Ecto neural progenitor cell (in vitro differentiated cells): ENCODE results near the gene DNM1.
A peak's percentile ranks its signal among the peaks of the same experiment; 100 is the strongest.
"Not testable (repeated sequence)": the region's sequence is repeated elsewhere in the genome, so short reads cannot be mapped to it uniquely, and the experiment has no call there.

Source experiments
- DNase-seq: peaks from one replicate; pipeline ENCODE4 v3.0.0-alpha.2; 2018; ENCODE audit warnings: low spot score

Gene DNM1

GRCh38 chr9:128225770-128226411 is 22.7 kb downstream of the DNM1 start:
- DNase-seq = no peak

DNA sequence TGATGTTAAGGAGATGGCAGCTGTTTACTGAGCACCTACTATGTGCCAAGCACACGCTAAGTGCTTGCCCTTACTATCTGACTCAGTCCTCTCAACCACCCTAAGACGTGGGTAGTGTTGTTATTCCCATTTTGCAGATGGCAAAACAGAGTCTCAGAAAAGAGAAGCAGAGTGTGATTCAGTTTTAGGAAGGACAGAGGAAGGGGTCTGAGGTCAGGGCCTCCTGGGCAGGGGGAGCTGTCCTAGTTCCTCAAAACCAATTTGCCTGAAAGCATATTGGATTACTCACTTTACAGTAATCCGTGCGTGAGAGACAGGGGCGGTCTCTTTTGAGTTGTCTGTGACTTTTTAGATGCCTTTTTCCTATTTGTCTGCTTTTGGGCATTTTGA is 23.2 kb downstream of the DNM1 start:
- no peak for DNase-seq

- not testable (repeated sequence) for DNase-seq
Observed at GRCh38 chr9:128230897-128231296, 27.7 kb downstream of the DNM1 start.

DNA sequence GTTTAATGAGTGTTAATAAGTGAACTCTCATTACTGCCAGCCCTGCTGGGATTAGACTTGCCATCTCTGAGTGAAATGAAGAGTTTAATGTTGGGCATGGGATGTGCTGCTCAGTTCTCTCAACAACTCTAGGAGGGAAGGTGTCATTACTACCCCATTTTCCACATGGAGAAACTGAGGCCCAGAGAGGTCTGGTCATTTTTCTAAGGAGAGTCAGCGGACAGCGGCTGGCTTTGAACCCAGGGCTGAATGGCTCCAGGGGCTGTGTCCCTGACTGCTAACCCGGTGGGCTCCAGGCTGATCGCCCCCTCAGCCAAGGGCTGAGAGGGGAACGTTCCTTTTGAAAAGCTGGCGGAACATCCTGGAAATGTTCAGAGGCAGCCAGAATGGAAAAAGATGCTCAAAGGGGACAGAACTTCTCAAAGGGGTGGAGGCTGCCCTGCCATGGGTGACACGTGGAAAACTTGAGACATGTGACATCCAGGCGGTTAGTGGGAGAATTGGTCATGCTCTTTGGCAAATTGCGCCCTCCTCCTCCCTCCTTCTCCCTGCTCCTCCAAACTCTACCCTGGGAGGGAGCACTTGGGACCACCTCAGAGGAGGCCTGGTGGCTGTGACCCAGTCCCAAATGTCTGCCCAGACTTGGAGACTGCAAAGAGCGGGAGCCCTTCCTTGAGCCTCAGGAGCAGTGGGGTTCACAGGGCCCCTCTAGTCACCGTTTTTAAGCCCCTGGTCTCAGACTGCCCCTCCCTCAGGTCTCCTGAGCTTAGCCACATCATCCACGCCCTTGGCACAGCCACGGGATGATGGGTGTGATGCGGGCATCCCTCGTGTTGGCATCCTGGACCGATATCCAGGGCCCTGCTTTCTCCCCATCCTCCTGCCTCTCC is 28.7 kb downstream of the DNM1 start:
- no peak for DNase-seq

DNA sequence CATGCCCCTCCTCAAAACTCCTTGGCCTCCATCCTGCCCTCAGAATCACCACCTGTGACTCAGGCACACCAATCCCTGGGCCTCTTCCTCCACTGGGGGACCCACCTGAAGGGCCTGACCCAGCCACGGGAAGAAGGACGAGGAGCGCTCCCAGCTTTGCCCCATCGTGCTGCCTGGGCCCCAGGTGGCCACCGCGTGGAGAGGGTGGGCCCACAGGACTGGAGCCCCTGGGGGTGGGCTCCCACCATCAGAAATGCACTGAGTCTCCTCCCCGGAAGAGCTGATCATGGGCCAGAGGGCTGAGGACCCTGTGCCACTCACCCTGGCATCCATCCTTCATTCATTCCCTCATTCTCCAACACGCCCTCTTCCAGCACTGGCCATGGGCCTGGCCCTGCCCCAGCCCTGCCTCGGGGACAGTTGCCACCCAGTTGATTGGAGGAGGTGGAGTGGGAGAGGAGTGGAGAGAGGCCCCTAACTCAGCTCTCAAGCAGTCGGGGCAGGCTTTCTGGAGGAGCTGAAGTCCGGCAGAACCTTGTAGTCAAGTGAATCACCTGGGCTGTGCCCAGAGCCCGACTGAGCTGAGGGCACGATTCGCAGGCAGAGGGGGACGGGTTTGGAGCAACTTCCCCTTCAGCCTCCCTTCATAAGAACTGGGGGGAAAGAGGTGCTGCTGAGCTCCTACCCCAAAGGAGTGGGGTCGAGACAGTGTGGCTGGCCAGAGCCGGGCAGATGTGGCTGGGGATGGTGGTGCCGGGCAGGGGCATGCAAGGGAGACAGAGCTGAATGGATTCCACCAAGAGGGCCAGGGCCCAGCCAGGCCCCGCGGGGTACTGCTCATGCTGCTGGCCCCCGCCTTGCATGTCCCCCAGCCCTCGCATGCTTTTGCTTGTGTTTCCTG is 29.6 kb downstream of the DNM1 start:
- DNase-seq = no peak

DNA sequence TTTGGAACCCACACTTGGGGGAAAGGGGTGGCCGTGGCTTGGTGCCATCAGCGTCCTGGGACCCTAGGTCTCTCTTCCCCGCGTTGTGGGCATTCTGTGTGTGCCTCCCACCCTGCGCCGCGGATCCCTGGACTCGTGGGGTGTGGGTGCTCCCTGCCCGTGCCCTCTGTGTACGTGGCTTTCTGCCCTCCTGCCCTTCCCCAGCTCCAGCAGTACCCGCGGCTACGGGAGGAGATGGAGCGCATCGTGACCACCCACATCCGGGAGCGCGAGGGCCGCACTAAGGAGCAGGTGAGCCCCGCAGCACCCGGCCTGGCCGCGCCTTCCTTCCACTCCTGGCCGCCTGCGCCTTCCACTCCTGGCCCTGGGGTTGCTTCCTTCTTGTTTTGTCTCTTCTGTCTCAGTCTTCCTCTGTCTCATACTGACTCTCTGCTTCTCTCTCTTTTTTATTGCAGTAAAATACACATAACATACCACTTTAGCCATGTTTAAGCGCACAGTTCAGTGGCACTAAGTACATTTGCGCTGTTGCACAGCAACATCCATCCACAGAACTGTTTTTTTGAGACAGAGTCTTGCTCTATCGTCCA is 30.7 kb downstream of the DNM1 start:
- DNase-seq = no peak

GRCh38 chr9:128242124-128242523 is 38.9 kb downstream of the DNM1 start:
- no peak for DNase-seq

DNA sequence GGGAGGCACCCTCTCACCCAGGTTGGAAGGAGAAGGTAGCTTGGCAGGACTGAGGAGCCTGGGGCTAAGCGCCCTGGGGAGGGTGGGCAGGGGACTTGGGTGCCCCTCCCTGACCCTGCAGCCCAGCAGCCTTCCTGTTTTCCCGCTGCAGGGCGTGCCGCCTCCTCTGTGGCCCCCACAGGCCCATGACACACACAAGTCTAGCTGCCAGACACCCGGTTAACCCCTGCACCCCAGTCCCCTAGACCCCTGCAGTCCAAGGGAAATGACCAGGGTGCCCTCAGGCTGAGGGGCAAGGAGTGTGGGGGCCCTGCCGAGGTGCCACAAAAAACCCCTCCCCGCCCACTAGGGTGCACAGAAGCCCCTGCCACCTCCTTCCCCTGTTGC is 39.6 kb downstream of the DNM1 start:
- no peak for DNase-seq

DNA sequence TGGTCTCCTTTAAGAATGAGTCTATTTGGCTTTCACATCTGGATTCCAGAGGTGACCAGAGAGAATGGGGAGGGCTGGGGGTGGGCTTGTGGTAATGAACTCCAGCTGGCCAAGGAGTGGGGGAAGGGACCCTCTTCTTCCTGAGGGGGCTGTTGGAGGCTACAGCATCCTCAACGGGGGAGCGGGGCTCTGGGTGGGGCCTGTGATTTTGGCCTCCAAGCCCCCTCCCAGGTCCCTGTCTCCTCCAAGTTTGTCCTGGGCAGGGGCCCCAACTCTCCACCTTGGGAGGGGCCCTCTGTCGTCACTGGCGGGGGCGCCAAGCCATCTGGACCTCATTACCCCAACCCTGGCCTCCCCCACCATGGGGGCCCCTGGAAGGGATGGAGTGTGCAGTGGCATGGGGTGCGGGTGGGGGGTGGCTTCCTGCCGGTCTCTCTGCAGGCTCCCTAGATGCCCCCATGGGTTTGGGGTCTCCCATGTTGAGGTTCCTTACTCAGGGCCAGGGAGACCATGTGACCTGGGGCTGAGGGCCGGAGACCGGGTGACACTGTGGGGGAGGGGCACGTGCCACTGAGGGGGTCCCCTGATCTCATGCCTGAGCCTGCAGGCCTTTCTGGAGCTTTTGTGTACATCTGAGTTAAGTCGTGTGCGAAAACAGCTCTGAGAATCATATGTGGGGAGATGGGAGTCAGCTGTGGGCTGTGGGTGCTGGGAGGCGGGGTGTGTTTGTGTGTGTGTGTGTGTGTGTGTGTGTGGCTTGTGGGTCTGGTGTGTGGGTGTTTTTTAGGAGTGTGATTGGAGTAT is 40.2 kb downstream of the DNM1 start:
- no peak for DNase-seq

DNA sequence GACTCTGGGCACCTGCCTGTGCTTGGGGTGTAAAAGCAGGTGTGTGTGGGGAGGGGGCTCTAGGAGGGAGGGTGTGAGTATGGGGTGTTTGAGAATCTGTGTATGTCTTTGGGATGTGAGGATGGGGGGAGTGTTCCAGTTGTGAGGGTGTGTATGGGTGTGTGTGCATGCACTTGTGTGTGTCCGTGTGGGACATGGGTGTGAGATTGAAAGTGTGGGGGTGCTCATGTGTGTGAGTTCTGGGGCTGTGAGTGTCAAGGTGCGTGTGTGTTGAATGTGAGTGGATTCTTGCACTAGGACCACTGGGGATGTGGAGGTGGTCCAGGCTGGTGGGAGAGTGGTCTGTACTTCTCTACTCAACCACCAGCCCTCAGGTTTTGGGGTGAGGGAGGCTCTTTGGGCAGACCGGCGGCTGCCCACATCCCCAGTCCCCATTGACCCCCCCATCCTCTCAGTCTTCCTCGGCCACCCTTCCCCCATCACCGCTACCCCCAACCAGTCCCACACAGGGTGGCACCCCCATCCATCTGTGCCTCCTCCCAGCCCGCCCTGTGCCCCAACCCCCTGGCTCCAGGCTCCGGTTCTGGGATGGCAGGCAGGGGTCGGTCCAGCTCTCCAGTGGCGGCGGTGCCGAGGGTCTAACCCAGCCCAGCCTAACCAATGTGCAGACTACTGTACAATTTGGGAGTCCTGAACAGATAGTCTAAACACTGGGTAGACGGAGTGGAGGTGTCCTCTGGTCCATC is 41.1 kb downstream of the DNM1 start:
- no peak for DNase-seq

GRCh38 chr9:128244837-128245231 is 41.7 kb downstream of the DNM1 start:
- DNase-seq = peak; percentile 80

GRCh38 chr9:128245421-128246151 is 42.4 kb downstream of the DNM1 start:
- no peak for DNase-seq

- no peak for DNase-seq
Observed at GRCh38 chr9:128246471-128246870, 43.3 kb downstream of the DNM1 start.

DNA sequence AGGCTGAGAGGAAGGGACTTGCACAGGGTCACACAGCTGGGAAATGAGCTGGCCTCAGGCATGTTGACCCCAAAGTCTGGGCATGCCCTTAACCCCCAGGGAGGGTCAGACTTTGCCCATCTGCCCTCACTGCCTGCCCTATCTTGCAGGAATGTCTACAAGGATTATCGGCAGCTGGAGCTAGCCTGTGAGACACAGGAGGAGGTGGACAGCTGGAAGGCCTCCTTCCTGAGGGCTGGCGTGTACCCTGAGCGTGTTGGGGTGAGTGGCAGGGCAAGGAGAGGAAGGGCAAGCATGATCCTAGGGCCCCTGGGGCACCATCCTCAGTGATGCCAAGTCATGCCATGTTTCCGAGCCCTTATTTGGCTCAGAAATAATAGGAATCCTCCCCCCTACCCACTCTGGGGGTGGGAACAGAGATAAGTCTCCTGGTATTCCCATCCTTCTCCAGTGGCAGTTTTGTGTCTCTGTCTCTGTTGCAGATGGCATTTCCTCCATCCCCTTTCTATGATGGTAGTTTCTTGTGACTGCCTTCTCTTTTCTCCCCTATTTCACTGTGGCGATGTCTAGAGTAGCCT is 44.1 kb downstream of the DNM1 start:
- DNase-seq = no peak

DNA sequence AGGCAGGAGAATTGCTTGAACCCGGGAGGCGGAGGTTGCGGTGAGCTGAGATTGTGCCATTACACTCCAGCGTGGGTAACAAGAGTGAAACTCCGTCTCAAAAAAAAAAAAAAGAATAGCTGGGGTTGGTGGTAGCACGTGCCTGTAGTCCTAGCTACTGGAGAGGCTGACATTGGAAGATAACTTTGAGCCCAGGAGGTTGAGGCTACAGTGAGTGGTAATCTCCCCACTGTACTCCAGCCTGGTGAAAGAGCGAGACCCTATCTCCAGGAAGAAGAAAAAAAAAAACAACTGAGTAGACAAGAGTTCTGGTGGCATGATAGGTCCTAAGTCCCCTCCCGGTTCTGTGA is 46.4 kb downstream of the DNM1 start:
- no peak for DNase-seq

DNA sequence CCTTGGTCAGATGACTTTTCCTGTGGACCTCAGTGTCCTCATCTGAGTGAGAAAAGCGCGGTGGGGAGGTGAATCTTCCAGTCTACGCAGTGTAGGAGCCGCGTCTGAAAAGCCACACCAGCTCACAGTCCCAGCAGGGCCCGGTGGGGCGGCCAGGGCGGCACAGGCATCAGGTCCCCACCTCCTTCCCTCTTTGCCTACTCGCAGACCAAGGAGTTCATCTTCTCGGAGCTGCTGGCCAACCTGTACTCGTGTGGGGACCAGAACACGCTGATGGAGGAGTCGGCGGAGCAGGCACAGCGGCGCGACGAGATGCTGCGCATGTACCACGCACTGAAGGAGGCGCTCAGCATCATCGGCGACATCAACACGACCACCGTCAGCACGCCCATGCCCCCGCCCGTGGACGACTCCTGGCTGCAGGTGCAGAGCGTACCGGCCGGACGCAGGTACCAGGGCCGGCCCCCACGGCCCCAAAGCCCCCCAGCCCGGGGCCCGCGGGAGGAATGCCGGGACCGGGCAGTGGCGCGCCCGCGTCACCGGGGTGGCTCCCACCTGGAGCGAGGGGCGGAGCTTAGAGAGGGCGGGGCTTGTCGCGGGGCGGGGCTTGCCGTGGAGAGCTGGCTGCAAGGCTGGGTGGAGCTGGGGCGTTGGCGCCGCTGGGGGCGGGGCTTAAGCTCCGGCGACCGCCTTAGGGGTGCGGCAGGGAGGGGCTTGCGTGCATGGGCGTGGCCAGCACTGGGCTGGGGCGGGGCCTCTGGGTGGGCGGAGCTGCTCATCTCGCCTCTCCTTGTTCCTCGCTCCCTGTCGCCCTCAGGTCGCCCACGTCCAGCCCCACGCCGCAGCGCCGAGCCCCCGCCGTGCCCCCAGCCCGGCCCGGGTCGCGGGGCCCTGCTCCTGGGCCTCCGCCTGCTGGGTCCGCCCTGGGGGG is 47.0 kb downstream of the DNM1 start:
- peak; percentile 98 for DNase-seq

DNA sequence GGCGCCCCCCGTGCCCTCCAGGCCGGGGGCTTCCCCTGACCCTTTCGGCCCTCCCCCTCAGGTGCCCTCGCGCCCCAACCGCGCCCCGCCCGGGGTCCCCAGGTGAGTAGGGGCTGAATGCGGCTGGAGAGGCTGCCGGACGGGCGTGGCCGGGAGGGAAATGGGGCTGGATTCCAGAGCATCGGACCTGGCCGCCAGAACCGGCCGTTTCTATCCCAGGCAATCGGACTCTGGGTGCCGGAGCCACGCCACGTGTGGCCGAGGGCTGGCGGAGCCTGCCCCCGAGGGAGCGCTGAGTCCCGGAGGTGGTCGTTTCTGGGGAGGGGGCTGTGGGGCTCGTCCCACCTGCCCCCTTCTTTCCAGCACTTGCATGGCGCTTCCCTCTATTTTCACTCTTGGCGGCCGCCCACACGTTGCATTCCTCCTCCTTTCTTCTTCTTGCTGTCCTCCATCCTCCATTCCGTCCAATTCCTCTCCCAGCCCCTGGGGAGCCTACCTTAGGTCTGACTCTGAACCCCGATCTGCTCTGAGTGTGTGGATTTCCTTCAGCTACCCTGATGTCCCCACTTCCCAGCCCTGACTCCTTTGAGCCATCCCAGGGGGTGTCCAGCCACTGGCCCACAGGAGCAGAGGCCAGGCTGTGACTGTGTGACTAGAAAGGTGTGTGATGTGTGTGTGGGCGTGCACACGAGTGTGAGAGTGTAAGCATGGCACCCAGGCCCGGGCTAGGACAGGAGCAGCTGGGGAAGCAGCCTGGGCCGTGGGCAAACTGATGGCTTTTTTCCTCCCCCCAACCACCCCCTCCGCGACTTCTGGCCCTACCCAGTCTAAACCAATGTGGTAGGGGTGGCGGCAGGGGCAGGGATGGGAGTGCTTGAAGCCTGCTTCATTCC is 47.9 kb downstream of the DNM1 start:
- DNase-seq = no peak

GRCh38 chr9:128251732-128252100 is 48.5 kb downstream of the DNM1 start:
- no peak for DNase-seq
